Fibroblast of lung (primary cell): ENCODE results near the gene CSK.

Experiments
- EZH2 ChIP-seq: IDR thresholded peaks from 2 replicates; pipeline ENCODE4 v1.5.1; 2012; ENCODE audit warnings: low read length, control low read depth, mild to moderate bottlenecking; ENCODE audit errors: missing control alignments
- TF ChIP-seq, protein P1 (sequence below), 2 donors: IDR thresholded peaks in 1 of 2; conservative IDR thresholded peaks in 1 of 2; 1 replicate in 1 of 2; 2 replicates in 1 of 2; pipeline ENCODE4 v1.5.1; 2011 to 2012; ENCODE audit warnings: low read length in 2 of 2, control low read depth in 1 of 2, inconsistent platforms in 1 of 2, low read depth in 1 of 2, mild to moderate bottlenecking in 1 of 2

DNA sequence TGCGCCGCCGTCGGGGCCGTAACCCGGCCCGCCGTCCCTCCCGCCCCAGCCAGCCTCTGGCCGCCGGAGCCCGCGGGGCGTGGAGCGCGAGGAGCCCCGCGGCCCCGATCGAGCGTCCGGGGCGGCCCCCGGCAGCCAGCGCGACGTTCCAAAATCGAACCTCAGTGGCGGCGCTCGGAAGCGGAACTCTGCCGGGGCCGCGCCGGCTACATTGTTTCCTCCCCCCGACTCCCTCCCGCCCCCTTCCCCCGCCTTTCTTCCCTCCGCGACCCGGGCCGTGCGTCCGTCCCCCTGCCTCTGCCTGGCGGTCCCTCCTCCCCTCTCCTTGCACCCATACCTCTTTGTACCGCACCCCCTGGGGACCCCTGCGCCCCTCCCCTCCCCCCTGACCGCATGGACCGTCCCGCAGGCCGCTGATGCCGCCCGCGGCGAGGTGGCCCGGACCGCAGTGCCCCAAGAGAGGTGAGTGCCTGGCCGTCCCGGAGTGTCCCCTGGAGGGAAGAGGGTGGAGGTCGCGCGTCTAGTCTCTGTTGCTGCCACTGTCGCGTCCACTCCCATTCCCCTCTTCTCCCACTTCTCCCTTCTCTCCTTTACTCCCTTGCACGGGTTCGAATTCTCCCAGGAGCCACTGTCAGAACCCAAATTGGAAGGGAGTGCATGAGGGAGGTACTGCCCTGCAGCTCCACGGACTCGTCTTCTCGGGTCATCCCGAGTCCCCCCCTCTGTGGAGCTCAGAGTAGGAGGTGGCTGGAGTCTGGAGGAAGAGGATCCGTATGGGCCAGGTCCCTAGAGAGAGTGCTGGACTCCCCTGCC lies 585 bp downstream of the CSK start:
- TF ChIP-seq, protein P1, sequence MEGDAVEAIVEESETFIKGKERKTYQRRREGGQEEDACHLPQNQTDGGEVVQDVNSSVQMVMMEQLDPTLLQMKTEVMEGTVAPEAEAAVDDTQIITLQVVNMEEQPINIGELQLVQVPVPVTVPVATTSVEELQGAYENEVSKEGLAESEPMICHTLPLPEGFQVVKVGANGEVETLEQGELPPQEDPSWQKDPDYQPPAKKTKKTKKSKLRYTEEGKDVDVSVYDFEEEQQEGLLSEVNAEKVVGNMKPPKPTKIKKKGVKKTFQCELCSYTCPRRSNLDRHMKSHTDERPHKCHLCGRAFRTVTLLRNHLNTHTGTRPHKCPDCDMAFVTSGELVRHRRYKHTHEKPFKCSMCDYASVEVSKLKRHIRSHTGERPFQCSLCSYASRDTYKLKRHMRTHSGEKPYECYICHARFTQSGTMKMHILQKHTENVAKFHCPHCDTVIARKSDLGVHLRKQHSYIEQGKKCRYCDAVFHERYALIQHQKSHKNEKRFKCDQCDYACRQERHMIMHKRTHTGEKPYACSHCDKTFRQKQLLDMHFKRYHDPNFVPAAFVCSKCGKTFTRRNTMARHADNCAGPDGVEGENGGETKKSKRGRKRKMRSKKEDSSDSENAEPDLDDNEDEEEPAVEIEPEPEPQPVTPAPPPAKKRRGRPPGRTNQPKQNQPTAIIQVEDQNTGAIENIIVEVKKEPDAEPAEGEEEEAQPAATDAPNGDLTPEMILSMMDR (conservative IDR thresholded peaks at IDR 0.05 in 1 of 2, IDR thresholded peaks at IDR 0.05 in 1 of 2; ENCODE audit: low read depth in 1 of 2, low read length in 2 of 2), result no peak
- no peak for TF ChIP-seq EZH2
